ENCODE data around the gene MAPK6. TPM values are rescaled to one million over a fixed set of nuclear protein-coding genes. Genes with fewer than 3 reads are reported as not detected.

Gene MAPK6
- polyA plus RNA-seq, 4 donors, result 34.9 to 45.3 (median 41.3) TPM

- no peak for DNase-seq (ENCODE audit: low read depth in 4 of 4, low spot score in 3 of 4)
Measured at GRCh38 chr15:52010633-52011595, 8.1 kb upstream of the MAPK6 start.

GRCh38 chr15:52011711-52012144, 7.3 kb upstream of the MAPK6 start:
- DNase-seq (ENCODE audit: low read depth in 4 of 4, low spot score in 3 of 4), result no peak

GRCh38 chr15:52012210-52012609, 6.8 kb upstream of the MAPK6 start:
- DNase-seq (ENCODE audit: low read depth in 4 of 4, low spot score in 3 of 4), result no peak

GRCh38 chr15:52013151-52013791, 5.7 kb upstream of the MAPK6 start:
- no peak for DNase-seq (ENCODE audit: low read depth in 4 of 4, low spot score in 3 of 4)

GRCh38 chr15:52014616-52015015, 4.4 kb upstream of the MAPK6 start:
- no peak for DNase-seq (ENCODE audit: low read depth in 4 of 4, low spot score in 3 of 4)

- DNase-seq (ENCODE audit: low read depth in 4 of 4, low spot score in 3 of 4), result no peak
Measured at GRCh38 chr15:52016316-52016715, 2.7 kb upstream of the MAPK6 start.

- DNase-seq (ENCODE audit: low read depth in 4 of 4, low spot score in 3 of 4), result no peak
Measured at GRCh38 chr15:52018244-52018643, 775 bp upstream of the MAPK6 start.

GRCh38 chr15:52019394-52020220, 588 bp downstream of the MAPK6 start:
- DNase-seq (ENCODE audit: low read depth in 4 of 4, low spot score in 3 of 4), result peak in 3 of 4 donors; percentile 42 to 71 (median 60)

- no peak for DNase-seq (ENCODE audit: low read depth in 4 of 4, low spot score in 3 of 4)
Measured at GRCh38 chr15:52020221-52021085, 1.4 kb downstream of the MAPK6 start.

- no peak for DNase-seq (ENCODE audit: low read depth in 4 of 4, low spot score in 3 of 4)
Measured at GRCh38 chr15:52021128-52021671, 2.2 kb downstream of the MAPK6 start.

- no peak for DNase-seq (ENCODE audit: low read depth in 4 of 4, low spot score in 3 of 4)
Measured at GRCh38 chr15:52021892-52022540, 3.0 kb downstream of the MAPK6 start.

- DNase-seq (ENCODE audit: low read depth in 4 of 4, low spot score in 3 of 4), result no peak
Measured at GRCh38 chr15:52023169-52023922, 4.3 kb downstream of the MAPK6 start.

GRCh38 chr15:52028431-52029093, 9.5 kb downstream of the MAPK6 start:
- DNase-seq (ENCODE audit: low read depth in 4 of 4, low spot score in 3 of 4), result no peak

GRCh38 chr15:52030010-52030409, 11.0 kb downstream of the MAPK6 start:
- no peak for DNase-seq (ENCODE audit: low read depth in 4 of 4, low spot score in 3 of 4)

GRCh38 chr15:52031556-52031955, 12.5 kb downstream of the MAPK6 start:
- DNase-seq (ENCODE audit: low read depth in 4 of 4, low spot score in 3 of 4), result no peak

GRCh38 chr15:52037889-52038505, 19.0 kb downstream of the MAPK6 start:
- no peak for DNase-seq (ENCODE audit: low read depth in 4 of 4, low spot score in 3 of 4)

All from right renal pelvis (tissue), 4 donors.